NCI-H2107 treated with DMSO at 0.1 percent for 48 hours (cell line): ENCODE data around the gene TLE2.
A peak's percentile ranks its signal among the peaks of the same experiment; 100 is the strongest.

Source experiments
- DNase-seq: peaks from one replicate; lab custom pipeline; 2025; ENCODE audit not compliant: unreplicated experiment; lab: John Stamatoyannopoulos, UW

Gene TLE2

GRCh38 chr19:2962018-2962670 lies 66.9 kb downstream of the TLE2 start:
- peak; percentile 64 for DNase-seq

- DNase-seq, result no peak
Measured at GRCh38 chr19:2960120-2960519, 69.0 kb downstream of the TLE2 start.

- DNase-seq, result no peak
Measured at GRCh38 chr19:2957160-2957559, 71.9 kb downstream of the TLE2 start.

- DNase-seq, result no peak
Measured at GRCh38 chr19:2952953-2953481, 76.1 kb downstream of the TLE2 start.

- peak; percentile 96 for DNase-seq
Measured at GRCh38 chr19:2950286-2951124, 78.6 kb downstream of the TLE2 start.

GRCh38 chr19:2949939-2950285 lies 79.2 kb downstream of the TLE2 start:
- DNase-seq, result no peak
